ENCODE measurements around the gene MARCHF11. TPM values are rescaled to one million over a fixed set of nuclear protein-coding genes. Genes with fewer than 3 reads are reported as not detected.
A peak's percentile ranks its signal among the peaks of the same experiment; 100 is the strongest.

MARCHF11 gene, protein sequence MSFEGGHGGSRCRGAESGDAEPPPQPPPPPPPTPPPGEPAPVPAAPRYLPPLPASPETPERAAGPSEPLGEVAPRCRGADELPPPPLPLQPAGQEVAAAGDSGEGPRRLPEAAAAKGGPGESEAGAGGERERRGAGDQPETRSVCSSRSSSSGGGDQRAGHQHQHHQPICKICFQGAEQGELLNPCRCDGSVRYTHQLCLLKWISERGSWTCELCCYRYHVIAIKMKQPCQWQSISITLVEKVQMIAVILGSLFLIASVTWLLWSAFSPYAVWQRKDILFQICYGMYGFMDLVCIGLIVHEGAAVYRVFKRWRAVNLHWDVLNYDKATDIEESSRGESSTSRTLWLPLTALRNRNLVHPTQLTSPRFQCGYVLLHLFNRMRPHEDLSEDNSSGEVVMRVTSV
- total RNA-seq, result not detected in 2 replicates

- no peak for DNase-seq (ENCODE audit: low read depth)
Measured at GRCh38 chr5:16179511-16179935, at the start of gene MARCHF11. MARCHF11 (minus strand) TSS chr5:16179791; CDS start chr5:16179575, 216 bp downstream.

- DNase-seq (ENCODE audit: low read depth), result no peak
Measured at GRCh38 chr5:16225927-16226326, 46.3 kb upstream of the MARCHF11 start.

GRCh38 chr5:16192311-16192710 is 12.7 kb upstream of the MARCHF11 start:
- DNase-seq (ENCODE audit: low read depth), result no peak

- no peak for DNase-seq (ENCODE audit: low read depth)
Measured at GRCh38 chr5:16180789-16181082, 1.1 kb upstream of the MARCHF11 start.

- no peak for DNase-seq (ENCODE audit: low read depth)
Measured at GRCh38 chr5:16179936-16180788, 571 bp upstream of the MARCHF11 start.

DNA sequence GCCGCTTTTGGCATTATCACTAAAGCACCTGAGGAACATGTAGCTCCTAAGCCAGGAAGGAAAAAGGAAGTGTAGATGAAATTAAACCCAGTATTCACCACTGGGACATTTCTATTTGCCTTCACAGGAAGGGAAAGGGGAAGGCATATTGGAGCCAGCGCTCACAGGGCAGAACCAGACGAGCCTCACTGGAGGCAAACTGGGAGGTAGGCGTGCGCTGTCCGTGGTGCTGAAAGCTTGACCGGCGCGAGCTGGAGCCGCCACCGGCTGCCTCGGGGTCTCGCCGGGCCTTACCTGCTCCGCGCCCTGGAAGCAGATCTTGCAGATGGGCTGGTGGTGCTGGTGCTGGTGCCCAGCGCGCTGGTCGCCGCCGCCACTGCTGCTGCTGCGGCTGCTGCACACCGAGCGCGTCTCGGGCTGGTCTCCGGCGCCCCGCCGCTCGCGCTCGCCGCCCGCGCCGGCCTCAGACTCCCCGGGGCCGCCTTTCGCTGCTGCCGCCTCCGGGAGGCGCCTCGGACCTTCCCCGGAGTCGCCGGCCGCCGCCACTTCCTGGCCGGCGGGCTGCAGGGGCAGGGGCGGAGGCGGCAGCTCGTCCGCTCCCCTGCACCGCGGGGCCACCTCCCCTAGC is 732 bp downstream of the MARCHF11 start:
- peak; percentile 33 for DNase-seq (ENCODE audit: low read depth)

GRCh38 chr5:16169550-16169949 is 10.0 kb downstream of the MARCHF11 start:
- no peak for DNase-seq (ENCODE audit: low read depth)

GRCh38 chr5:16160706-16161105 is 18.9 kb downstream of the MARCHF11 start:
- peak; percentile 72 for DNase-seq (ENCODE audit: low read depth)

DNA sequence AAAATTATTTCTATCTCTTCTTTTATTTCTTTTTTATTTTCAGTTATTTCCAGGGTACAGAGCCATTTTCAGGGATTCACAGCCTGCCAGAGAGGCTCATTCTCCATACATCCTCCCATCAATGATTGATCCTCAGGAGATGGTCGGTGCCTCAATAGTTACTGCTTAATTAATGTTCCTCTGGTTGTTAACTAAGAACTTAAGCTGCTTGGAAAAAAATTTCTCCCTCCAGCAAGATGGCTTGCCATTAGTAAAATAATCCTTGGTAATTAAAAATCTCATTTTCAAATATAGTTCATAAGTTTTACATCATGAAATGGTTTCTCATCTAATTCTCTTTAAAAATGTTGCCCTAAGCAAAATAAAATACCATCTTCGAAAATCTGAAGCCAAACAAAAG is 20.0 kb downstream of the MARCHF11 start:
- no peak for DNase-seq (ENCODE audit: low read depth)

GRCh38 chr5:16156152-16156551 is 23.4 kb downstream of the MARCHF11 start:
- no peak for DNase-seq (ENCODE audit: low read depth)

DNA sequence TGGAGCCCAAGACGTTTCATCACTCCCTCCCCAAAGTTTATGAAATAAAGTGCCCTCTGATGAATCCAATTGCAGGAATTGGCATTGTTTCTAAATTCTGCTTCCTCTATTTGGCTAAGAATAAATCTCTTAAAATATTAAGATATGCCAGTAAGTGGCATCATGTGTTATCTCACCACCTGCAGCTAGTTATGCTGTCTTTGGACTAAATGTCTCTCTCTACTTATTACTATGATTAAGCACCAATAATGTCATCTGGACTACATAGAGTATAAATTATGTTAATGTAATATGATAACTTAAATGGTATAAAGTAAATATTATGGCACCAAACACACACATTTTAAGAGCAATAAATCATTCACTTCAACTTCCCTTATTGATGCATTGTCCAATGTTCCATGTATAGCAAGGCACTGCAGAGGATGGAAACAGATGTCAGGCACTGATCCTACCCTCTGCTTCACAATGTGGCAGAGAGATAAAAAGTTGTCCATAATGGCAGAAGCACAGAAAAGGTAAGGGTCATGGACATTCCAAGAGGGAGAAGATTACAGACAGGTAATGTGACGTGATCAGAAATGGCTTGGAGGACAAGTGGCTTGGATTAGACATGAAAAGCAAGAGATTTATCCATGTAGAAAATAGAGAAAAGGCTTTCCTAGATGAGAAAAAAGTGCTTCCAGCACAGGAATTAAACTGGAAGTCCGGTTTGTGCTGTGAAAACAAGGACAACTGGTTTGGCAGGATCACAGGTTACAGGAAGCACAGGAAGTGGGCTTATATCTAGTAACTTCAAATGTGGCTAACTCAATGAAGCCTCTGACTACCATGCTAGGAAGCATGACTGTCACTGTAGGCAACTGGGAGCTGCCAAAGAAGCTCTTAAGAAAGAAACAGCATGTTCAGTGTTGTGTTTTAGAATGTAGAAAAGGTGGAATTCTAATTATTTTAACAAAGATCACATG is 26.7 kb downstream of the MARCHF11 start:
- no peak for DNase-seq (ENCODE audit: low read depth)

DNA sequence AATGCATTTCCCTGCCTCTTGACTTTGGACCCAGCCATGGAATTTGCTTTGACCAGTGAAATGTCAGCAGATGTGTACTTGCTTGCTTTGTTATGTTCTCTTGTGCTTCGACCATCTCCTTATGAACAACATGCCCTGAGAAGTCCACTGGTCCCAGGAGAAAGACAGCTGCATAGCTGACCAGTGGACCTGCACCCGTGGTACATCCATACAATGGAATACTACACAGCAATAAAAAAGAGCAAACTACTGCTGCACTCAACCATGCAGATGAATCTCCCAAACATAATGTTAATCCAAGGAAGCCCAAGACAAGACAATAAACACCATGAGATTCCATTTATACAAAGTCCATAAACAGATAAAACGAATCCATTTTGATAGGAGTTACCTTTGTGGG is 30.0 kb downstream of the MARCHF11 start:
- DNase-seq (ENCODE audit: low read depth), result no peak

DNA sequence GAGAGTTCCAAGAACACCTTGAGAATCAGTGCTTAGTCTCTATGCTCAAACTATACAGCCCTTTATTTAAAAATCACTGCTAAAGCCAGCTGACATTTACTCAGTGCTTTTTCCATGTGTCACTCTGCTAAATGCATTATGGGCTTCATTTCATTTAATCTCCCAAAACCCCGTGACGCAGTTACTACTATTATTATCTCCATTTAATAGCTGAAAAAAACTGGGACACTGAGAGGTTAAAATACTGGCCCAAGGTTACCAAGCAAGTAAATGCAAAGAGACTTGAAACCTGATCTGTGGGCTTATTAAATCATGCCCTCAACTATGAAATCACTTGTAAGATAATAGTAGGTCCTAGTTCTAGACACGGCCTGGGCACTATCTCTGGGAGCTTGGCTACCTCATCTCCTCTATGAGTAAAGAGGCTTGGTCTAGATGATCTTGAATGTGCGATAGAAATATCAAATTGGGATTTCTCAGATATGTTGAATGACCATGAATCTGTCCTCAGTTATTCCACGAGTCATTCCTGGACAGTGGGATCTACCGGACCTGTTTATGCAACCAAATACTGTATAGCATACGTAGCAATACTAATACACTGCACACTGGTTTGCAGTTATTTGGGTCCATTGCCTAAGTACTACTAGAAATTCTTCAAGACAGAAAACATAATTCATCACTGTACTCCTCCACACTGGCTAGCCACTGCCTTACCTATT is 32.3 kb downstream of the MARCHF11 start:
- no peak for DNase-seq (ENCODE audit: low read depth)

DNA sequence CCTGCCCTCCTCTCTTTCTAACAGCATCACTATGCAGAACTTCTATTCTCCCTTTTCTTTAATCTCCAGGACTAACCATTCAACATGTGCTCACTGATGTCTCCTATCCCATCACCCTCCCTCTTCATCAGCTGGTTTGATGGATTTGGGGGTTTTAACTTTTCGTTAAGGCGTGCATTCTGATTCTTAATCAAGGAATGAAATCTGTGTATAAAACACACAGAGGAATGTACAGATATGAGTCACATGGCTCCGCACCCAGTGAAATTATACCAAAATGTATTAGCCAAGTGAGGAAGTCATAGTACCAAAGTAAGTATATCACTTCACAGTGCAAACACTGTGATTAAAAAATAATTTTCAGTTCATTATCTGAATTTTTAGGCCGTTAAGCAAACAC is 35.2 kb downstream of the MARCHF11 start:
- no peak for DNase-seq (ENCODE audit: low read depth)

DNA sequence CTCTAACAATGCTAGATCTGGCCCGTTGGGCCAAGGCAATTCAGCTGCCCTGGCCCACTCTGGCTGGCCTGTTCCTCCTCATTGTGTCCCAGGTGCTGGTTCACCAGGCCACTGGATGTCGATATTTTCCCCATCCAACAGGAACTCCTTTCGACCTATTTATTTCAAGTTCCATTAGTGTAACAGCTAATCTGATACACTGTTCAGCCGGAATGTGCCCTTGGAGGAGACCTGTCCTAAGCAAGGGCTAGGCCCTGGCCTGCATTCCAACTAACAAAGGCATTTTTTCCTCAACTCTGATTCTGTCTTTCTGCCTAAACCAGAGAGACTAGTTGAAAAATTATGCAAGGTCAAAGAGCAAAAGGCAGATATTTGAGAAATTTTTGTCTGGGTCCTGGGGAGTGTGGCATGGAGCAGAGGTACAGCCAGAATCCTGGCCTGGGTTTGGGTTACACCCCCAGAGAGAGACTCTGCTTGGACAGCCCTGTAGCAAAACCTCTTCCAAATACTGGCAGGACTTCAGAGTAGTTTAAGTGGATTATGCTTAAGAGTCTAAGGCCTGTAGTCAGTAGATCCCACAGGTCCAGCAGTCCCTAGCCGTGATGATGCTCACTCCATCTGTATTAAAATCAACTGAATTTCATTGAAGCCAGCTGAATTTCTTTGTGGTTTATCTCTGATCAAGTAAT is 36.1 kb downstream of the MARCHF11 start:
- no peak for DNase-seq (ENCODE audit: low read depth)

GRCh38 chr5:16140944-16141343 is 38.6 kb downstream of the MARCHF11 start:
- DNase-seq (ENCODE audit: low read depth), result no peak

DNA sequence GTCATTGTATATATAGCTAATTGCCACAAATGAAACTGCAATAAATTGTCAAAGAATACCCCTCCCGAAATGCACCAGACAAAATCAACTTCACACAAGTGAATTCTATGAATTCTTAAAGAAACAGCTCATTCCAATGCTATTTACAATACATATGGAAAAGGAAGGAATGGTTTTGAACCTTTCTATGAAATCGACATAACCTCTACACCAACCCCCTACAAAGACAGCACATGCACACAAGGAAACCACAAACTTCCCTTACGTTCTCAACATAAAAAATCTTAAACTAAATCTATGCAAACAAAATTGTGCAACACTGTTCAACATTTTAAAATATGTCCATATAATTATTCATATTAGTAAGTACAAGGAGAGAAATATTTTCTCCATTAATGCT is 39.2 kb downstream of the MARCHF11 start:
- no peak for DNase-seq (ENCODE audit: low read depth)

DNA sequence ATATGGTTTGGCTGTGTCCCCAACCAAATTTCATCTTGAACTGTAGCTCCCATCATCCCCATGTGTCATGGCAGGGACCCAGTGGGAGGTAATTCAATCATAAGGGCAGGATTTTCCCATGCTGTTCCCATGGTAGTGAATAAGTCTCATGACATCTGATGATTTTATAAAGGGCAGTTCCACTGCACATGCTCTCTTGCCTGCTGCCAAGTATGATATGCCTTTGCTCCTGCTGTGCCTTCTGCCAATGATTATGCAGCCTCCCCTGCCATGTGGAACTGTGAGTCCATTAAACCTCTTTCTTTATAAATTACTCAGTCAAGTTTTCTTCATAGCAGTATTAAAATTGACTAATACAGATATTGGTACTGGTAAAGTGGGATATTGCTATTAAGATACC is 42.4 kb downstream of the MARCHF11 start:
- no peak for DNase-seq (ENCODE audit: low read depth)

DNA sequence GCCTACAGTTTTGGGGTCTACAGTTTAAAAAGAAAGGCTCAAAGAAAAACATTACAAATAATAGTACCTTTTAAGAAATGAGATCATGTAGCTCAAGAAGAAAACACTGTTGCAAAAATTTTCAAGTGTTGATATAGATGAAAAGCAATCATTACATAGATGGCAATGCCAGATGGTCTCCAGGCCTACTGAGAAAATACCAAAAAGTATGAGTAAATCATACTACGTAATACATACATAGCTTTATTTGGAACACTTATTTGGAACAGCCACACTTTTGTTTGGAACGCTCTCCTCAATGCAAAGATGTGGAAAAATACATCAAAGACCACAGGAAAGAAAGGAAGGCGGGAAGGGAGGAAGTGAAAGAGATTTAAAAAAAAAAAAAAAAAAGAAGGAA is 44.1 kb downstream of the MARCHF11 start:
- no peak for DNase-seq (ENCODE audit: low read depth)

DNA sequence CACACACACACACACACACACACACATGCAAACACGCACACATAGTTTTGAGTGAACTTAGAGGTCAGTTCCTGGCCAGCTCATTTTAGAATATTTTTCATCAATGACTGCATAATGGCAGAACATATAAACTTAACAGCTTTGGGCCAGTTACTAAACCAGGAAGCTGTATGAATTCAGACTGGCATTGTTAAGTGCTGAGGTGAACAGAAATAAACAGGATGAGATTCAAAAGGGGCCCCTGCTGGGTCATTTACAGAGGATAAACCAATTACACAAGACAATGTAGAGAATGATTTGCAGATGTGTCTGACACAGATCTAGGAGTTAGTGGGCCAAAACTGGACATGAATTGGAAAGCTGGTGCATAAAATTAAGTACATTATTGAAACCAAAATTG is 44.6 kb downstream of the MARCHF11 start:
- no peak for DNase-seq (ENCODE audit: low read depth)
